ENCODE measurements around the gene CACNA1D. TPM values are rescaled to one million over a fixed set of nuclear protein-coding genes. Genes with fewer than 3 reads are reported as not detected.

The CACNA1D gene
- total RNA-seq, 1 donor from 2014 or later = 8.0 TPM

- no peak for DNase-seq (ENCODE audit: low spot score)
- peak; percentile 13 for ATAC-seq
Observed at GRCh38 chr3:53774414-53774813, 280.0 kb downstream of the CACNA1D start.

GRCh38 chr3:53775018-53775417, 280.6 kb downstream of the CACNA1D start:
- DNase-seq (ENCODE audit: low spot score) (no peak), ATAC-seq (no peak)

- ATAC-seq = peak; percentile 73
- DNase-seq (ENCODE audit: low spot score) = peak; percentile 59
Observed at GRCh38 chr3:53775834-53776251, 281.4 kb downstream of the CACNA1D start.

GRCh38 chr3:53776494-53777101, 282.2 kb downstream of the CACNA1D start:
- peak; percentile 55 for DNase-seq (ENCODE audit: low spot score)
- ATAC-seq = peak; percentile 80

- DNase-seq (ENCODE audit: low spot score) (no peak), ATAC-seq (no peak)
Observed at GRCh38 chr3:53777468-53777867, 283.1 kb downstream of the CACNA1D start.

GRCh38 chr3:53778153-53778552, 283.7 kb downstream of the CACNA1D start:
- ATAC-seq (no peak), DNase-seq (ENCODE audit: low spot score) (no peak)

- DNase-seq (ENCODE audit: low spot score) (no peak), ATAC-seq (no peak)
Observed at GRCh38 chr3:53780171-53780570, 285.8 kb downstream of the CACNA1D start.

- ATAC-seq (no peak), DNase-seq (ENCODE audit: low spot score) (no peak)
Observed at GRCh38 chr3:53780806-53781205, 286.4 kb downstream of the CACNA1D start.

- DNase-seq (ENCODE audit: low spot score) (no peak), ATAC-seq (no peak)
Observed at GRCh38 chr3:53787016-53787415, 292.6 kb downstream of the CACNA1D start.

GRCh38 chr3:53788038-53788437, 293.6 kb downstream of the CACNA1D start:
- DNase-seq (ENCODE audit: low spot score) = no peak
- ATAC-seq = no peak

GRCh38 chr3:53789459-53789858, 295.0 kb downstream of the CACNA1D start:
- no peak for DNase-seq (ENCODE audit: low spot score)
- no peak for ATAC-seq

- DNase-seq (ENCODE audit: low spot score) (no peak), ATAC-seq (no peak)
Observed at GRCh38 chr3:53790470-53790869, 296.1 kb downstream of the CACNA1D start.

- ATAC-seq (no peak), DNase-seq (ENCODE audit: low spot score) (no peak)
Observed at GRCh38 chr3:53791317-53791716, 296.9 kb downstream of the CACNA1D start.

GRCh38 chr3:53792866-53793265, 298.5 kb downstream of the CACNA1D start:
- no peak for ATAC-seq
- DNase-seq (ENCODE audit: low spot score) = no peak

- no peak for DNase-seq (ENCODE audit: low spot score)
- no peak for ATAC-seq
Observed at GRCh38 chr3:53794597-53794996, 300.2 kb downstream of the CACNA1D start.

- DNase-seq (ENCODE audit: low spot score) (no peak), ATAC-seq (no peak)
Observed at GRCh38 chr3:53795176-53795575, 300.8 kb downstream of the CACNA1D start.

- DNase-seq (ENCODE audit: low spot score) (no peak), ATAC-seq (peak; percentile 31)
Observed at GRCh38 chr3:53795789-53796560, 301.6 kb downstream of the CACNA1D start.

GRCh38 chr3:53798144-53798543, 303.7 kb downstream of the CACNA1D start:
- ATAC-seq = no peak

GRCh38 chr3:53799338-53799865, 305.0 kb downstream of the CACNA1D start:
- DNase-seq (ENCODE audit: low spot score) = no peak
- ATAC-seq = no peak

More at GRCh38 chr3:53798144-53798543, 303.7 kb downstream of the CACNA1D start:
- DNase-seq (ENCODE audit: low spot score) = no peak

GRCh38 chr3:53800041-53800906, 305.9 kb downstream of the CACNA1D start:
- ATAC-seq (no peak), DNase-seq (ENCODE audit: low spot score) (no peak)

- DNase-seq (ENCODE audit: low spot score) (no peak), ATAC-seq (no peak)
Observed at GRCh38 chr3:53801319-53801718, 306.9 kb downstream of the CACNA1D start.
